HCT116 (cell line): ENCODE data around the gene PITPNM1. TPM values are rescaled to one million over a fixed set of nuclear protein-coding genes. Genes with fewer than 3 reads are reported as not detected.

ENCODE experiments used
- ATAC-seq: fragments of 200-7000 bp; cut with Tn5 transposase; 2 replicates; pipeline ENCODE4 v1.9.1; 2020; ENCODE audit warnings: mild to moderate bottlenecking, moderate library complexity
- BruUV-seq: library from RNA; stranded (reverse); fragments of 400-500 nt; replicated peaks from 2 replicates; lab custom pipeline; 2021; lab: Mats Ljungman, UMichigan
- CTCF ChIA-PET: fragments of 300-600 bp; sonication (Branson Sonifier 250); formaldehyde crosslinking; loops from one replicate; lab custom pipeline; 2021; ENCODE audit warnings: antibody characterized with exemption; lab: Charles Lee
- POLR2A ChIA-PET: fragments of 300-600, 350-600 bp; sonication (Branson Sonifier 250); formaldehyde crosslinking; loops from one replicate; lab custom pipeline; 2021; ENCODE audit warnings: antibody characterized with exemption; lab: Charles Lee
- RAD21 ChIA-PET, 2 experiments: fragments of 300-600 bp; sonication (Branson Sonifier 250); formaldehyde crosslinking; loops; one replicate each; lab custom pipeline; 2023; ENCODE audit warnings: low total read pairs in 2 of 2; ENCODE audit not compliant: uncharacterized antibody in 2 of 2, unreplicated experiment in 2 of 2, low non-redundant PET in 1 of 2; lab: Charles Lee
- DNase-seq: peaks from one replicate; pipeline ENCODE4 v3.0.0-alpha.2; 2010; ENCODE audit warnings: low read depth, low spot score
- H2AFZ ChIP-seq: fragments of 200-600 bp; shearing (Covaris generic), sonication (generic); 2 replicates; pipeline ENCODE4 v1.6.1; 2017; ENCODE audit warnings: low read depth, mixed run types, mixed read lengths, antibody characterized with exemption, low read length; ENCODE audit not compliant: poor library complexity, severe bottlenecking
- H3K27ac ChIP-seq: 2 replicates; pipeline ENCODE4 v1.5.1; 2012; ENCODE audit warnings: low read depth, low read length
- H3K27me3 ChIP-seq: fragments of 200-600 bp; sonication (generic); 2 replicates; pipeline ENCODE4 v1.6.1; 2016; ENCODE audit warnings: mixed run types, low read length, mixed read lengths; ENCODE audit not compliant: insufficient read depth
- H3K36me3 ChIP-seq, 2 experiments: fragments of 200-500 bp in 1 of 2; fragments of 200-600 bp in 1 of 2; sonication (Bioruptor generic) in 1 of 2; sonication (generic) in 1 of 2; 2 replicates each; pipeline versions ENCODE4 v1.5.1 to v1.6.1; 2014 to 2016; ENCODE audit warnings: low read length in 2 of 2, inconsistent platforms in 1 of 2, mixed read lengths in 1 of 2, mixed run types in 1 of 2; ENCODE audit not compliant: insufficient read depth in 2 of 2, control insufficient read depth in 1 of 2
- H3K4me1 ChIP-seq, 2 experiments: fragments of 200-600 bp in 1 of 2; sonication (generic) in 1 of 2; 2 replicates each; pipeline versions ENCODE4 v1.5.1 to v1.6.1; 2012 to 2017; ENCODE audit warnings: low read length in 2 of 2, inconsistent platforms in 1 of 2, mild to moderate bottlenecking in 1 of 2, mixed read lengths in 1 of 2, mixed run types in 1 of 2, moderate library complexity in 1 of 2; ENCODE audit not compliant: insufficient read depth in 2 of 2, control insufficient read depth in 1 of 2
- H3K4me2 ChIP-seq: fragments of 200-600 bp; sonication (generic); 2 replicates; pipeline ENCODE4 v1.6.1; 2017; ENCODE audit warnings: mixed run types, low read length, mixed read lengths
- H3K4me3 ChIP-seq, 2 experiments: fragments of 200-600 bp in 1 of 2; sonication (generic) in 1 of 2; replicated peaks in 1 of 2; 2 replicates each; pipeline ENCODE4 v1.5.1; 2011 to 2016; ENCODE audit warnings: low read length in 2 of 2, control low read depth in 1 of 2, low read depth in 1 of 2, mild to moderate bottlenecking in 1 of 2, mixed read lengths in 1 of 2, mixed run types in 1 of 2
- H3K79me2 ChIP-seq: fragments of 200-600 bp; sonication (generic); 2 replicates; pipeline ENCODE4 v1.6.1; 2017; ENCODE audit warnings: mild to moderate bottlenecking, mixed run types, low read length, moderate library complexity, mixed read lengths; ENCODE audit not compliant: insufficient read depth
- H3K9ac ChIP-seq: fragments of 200-600 bp; sonication (generic); 2 replicates; pipeline ENCODE4 v1.6.1; 2016; ENCODE audit warnings: low read length, mixed read lengths
- H3K9me2 ChIP-seq: fragments of 200-600 bp; sonication (generic), shearing (Covaris generic); 2 replicates; pipeline ENCODE4 v1.6.1; 2017; ENCODE audit warnings: mixed run types, mild to moderate bottlenecking, moderate library complexity; ENCODE audit not compliant: insufficient read depth
- H3K9me3 ChIP-seq, 2 experiments: fragments of 200-500 bp in 1 of 2; fragments of 200-600 bp in 1 of 2; sonication (Bioruptor generic) in 1 of 2; sonication (generic) in 1 of 2; 2 replicates each; pipeline ENCODE4 v1.6.1; 2014 to 2017; ENCODE audit warnings: low read length in 2 of 2, mixed read lengths in 2 of 2, inconsistent platforms in 1 of 2, low read depth in 1 of 2, mild to moderate bottlenecking in 1 of 2, mixed run types in 1 of 2, moderate library complexity in 1 of 2; ENCODE audit not compliant: control insufficient read depth in 1 of 2, insufficient read depth in 1 of 2
- H4K20me1 ChIP-seq: fragments of 200-600 bp; sonication (generic), shearing (Covaris generic); 2 replicates; pipeline ENCODE4 v1.6.1; 2017; ENCODE audit warnings: mixed run types, mild to moderate bottlenecking, moderate library complexity; ENCODE audit not compliant: insufficient read depth
- CBX3 ChIP-seq: IDR thresholded peaks from 2 replicates; pipeline ENCODE4 v1.6.1; 2012; ENCODE audit warnings: low read depth
- EGR1 ChIP-seq: IDR thresholded peaks from 2 replicates; pipeline ENCODE4 v1.6.1; 2012; ENCODE audit warnings: low read depth
- JUND ChIP-seq: IDR thresholded peaks from 2 replicates; pipeline ENCODE4 v1.6.1; 2012
- POLR2A ChIP-seq: IDR thresholded peaks from 2 replicates; pipeline ENCODE4 v1.7.0; 2011; ENCODE audit warnings: borderline replicate concordance; ENCODE audit not compliant: insufficient read depth, insufficient read length; ENCODE audit errors: extremely low read depth
- POLR2AphosphoS5 ChIP-seq: IDR thresholded peaks from 2 replicates; pipeline ENCODE4 v1.6.1; 2011; ENCODE audit warnings: mild to moderate bottlenecking, low read depth, low read length, moderate library complexity
- RAD21 ChIP-seq: IDR thresholded peaks from 2 replicates; pipeline ENCODE4 v1.6.1; 2012; ENCODE audit warnings: low read depth, mild to moderate bottlenecking
- SP1 ChIP-seq: IDR thresholded peaks from 2 replicates; pipeline ENCODE4 v1.6.1; 2012; ENCODE audit warnings: low read depth
- SRF ChIP-seq: IDR thresholded peaks from 2 replicates; pipeline ENCODE4 v1.6.1; 2012; ENCODE audit warnings: low read depth
- YY1 ChIP-seq: IDR thresholded peaks from 2 replicates; pipeline ENCODE4 v1.6.1; 2011; ENCODE audit warnings: low read length, low read depth, moderate library complexity, mild to moderate bottlenecking; ENCODE audit not compliant: insufficient replicate concordance; ENCODE audit errors: extremely low read depth
- intact Hi-C: fragments of 100-400 bp; cut with micrococcal nuclease; formaldehyde crosslinking; loops from 2 replicates; pipeline ENCODE4 v1.10.0; 2022
- total RNA-seq: library from RNA; stranded (reverse); gene quantifications from one replicate; pipeline ENCODE4 v1.2.1, GENCODE V29; 2021; ENCODE audit not compliant: unreplicated experiment
- TF ChIP-seq, protein P1 (sequence below): IDR thresholded peaks from 2 replicates; pipeline ENCODE4 v1.6.1; 2012
- TF ChIP-seq, protein P2 (sequence below), 3 experiments: fragments of 200-600 bp in 1 of 3; sonication (generic) in 1 of 3; IDR thresholded peaks in 2 of 3; conservative IDR thresholded peaks in 1 of 3; 2 replicates each; pipeline ENCODE4 v1.5.1; 2012 to 2017; ENCODE audit warnings: low read depth in 2 of 3, low read length in 2 of 3, antibody characterized with exemption in 1 of 3, borderline replicate concordance in 1 of 3, control low read depth in 1 of 3, mild to moderate bottlenecking in 1 of 3, mixed read lengths in 1 of 3, mixed run types in 1 of 3, moderate library complexity in 1 of 3; ENCODE audit not compliant: insufficient read depth in 1 of 3
- TF ChIP-seq, protein P3 (sequence below): IDR thresholded peaks from 2 replicates; pipeline ENCODE4 v1.6.1; 2012

Gene PITPNM1
- total RNA-seq, 1 experiment from 2014 or later = 79.5 TPM

DNA sequence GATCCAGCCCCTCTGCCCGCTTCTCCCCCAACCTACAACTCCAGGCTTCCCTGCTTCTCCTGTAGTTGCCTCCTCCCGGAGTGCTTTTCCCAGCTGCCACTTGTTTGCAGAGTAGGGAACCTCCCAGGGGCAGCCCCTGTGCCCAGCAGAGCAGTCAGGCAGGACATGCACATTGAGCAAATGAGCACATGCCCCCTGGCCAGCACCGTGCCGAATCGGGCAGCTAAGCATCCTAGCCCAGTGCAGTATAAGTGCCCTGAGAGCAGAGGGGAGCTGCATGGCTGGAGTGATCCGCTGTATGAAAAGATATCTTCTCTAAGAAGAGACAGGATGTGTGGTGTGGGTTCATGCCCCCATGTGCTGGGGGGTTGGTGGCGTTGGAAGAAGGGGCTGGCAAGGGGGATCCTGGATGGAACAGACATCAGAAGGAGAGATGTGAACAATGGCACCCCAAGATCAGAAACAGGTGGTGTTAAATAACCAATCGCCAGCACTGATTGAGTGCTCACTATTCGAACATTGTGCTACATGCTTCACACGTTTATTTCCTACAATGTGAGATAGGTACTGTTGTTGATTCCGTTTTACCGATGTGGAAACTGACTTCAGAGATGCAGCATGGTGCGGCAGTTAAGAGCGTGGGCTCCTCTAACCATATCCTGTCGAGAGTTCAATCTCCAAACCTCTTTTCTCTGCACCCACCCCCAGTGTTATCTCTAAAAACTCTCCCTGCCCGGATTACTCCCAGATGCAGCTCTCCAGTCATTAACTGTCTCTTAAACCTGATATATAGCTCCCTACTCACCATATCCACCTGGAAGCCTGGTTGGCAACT, 21.1 kb downstream of the PITPNM1 start:
- Histone ChIP-seq H3K9me3 (no peaks in the 10 kb centered on the region), H3K79me2 (peaks cover 7% of the 10 kb centered on the region; the same call in 1 of the 2 replicates), H3K4me1 (peaks cover 7 to 28% of the 10 kb centered on the region in 2 experiments; a peak in 3 of 4 replicates), H3K9me2 (no peaks in the 10 kb centered on the region), H3K27ac (no peak overlapping the region; the same call in 1 of the 2 replicates), H3K36me3 (no peaks in the 10 kb centered on the region), H3K4me2 (peak overlapping the region; percentile 83)
- RAD21 ChIA-PET = no interaction called here
- ATAC-seq (no peak), DNase-seq (no peak)
- BruUV-seq = no TSS peak
- no peak for TF ChIP-seq RAD21
- TF ChIP-seq, protein P1, sequence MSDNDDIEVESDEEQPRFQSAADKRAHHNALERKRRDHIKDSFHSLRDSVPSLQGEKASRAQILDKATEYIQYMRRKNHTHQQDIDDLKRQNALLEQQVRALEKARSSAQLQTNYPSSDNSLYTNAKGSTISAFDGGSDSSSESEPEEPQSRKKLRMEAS = no peak
- TF ChIP-seq POLR2A = no peak
- no peak for TF ChIP-seq POLR2AphosphoS5
- no peak for TF ChIP-seq EGR1
- TF ChIP-seq, all 23 proteins: peak for 0
- Histone ChIP-seq H2AFZ (no peak overlapping the region), H3K9ac (no peak overlapping the region), H4K20me1 (no peaks in the 10 kb centered on the region), H3K4me3 (peak overlapping the region; percentile 51 to 61; a peak in 3 of 4 replicates), H3K27me3 (no peaks in the 10 kb centered on the region)
- POLR2A ChIA-PET = no interaction called here
- CTCF ChIA-PET = no interaction called here
- intact Hi-C loops = no loop called here

DNA sequence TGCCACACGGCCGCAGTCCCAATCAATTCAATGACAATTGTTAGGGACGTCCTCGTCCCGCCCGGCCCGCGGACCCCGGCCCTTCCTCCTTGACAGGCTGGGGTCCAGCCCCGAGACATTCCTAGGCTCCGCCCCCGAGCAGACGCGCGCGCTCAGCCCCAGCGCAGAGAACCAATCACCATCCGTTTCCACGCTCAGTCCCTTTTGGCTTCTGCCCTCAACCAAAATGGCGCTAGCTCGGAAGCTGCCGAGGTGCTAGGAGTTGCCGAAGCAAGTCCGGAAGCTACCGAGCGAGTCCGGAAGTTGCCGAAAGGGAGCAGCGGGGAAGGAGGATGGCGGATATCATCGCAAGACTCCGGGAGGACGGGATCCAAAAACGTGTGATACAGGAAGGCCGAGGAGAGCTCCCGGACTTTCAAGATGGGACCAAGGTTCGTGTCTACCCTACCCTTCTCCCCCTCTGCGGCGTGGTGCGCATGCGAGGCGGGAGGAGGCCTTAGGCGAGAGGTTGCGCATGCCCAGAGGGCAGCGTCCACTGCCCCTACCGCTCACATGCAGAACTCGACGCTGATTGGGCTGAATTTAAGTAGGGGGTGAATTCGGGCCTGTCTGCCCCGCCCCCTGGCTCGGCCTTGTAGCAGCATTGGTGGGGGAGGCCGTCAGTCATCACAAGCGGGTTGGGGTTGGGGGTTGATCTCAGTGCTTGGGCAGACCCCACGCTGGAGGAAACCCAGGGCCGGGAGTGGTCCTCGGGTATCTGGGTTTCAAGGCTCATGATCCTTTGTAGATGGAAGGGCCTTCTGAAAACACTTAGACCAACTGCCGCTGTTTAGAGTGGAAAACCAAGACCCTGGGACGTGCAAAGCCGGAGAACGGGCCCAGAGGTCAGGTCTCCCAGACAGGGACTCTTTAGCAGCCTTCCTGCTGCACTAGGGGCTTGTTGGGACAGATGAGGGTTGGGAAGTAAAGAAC, 22.1 kb downstream of the PITPNM1 start, which contains the start of gene AIP:
Gene AIP (plus strand): TSS at position 200 of the 972 bp plus-strand sequence. CDS start 133 bp downstream, at position 333.
- H3K79me2 ChIP-seq = peaks cover 7% of the 10 kb centered on the region; the same call in 1 of the 2 replicates
- ATAC-seq (peak; percentile 98), DNase-seq (peak; percentile 96)
- H3K36me3 ChIP-seq = no peaks in the 10 kb centered on the region
- no peaks in the 10 kb centered on the region for H3K9me3 ChIP-seq
- H3K4me2 ChIP-seq = peak within 1 kb of the TSS; percentile 83
- intact Hi-C loops = no loop called here
- H3K4me3 ChIP-seq = peak within 1 kb of the TSS; percentile 51 to 61
- no peaks in the 10 kb centered on the region for H3K27me3 ChIP-seq
- ChIA-PET RAD21 (interaction anchor here in 1 of 2 experiments (1.1 kb wide), 1 partner anchor 81 kb away, joined by 4 read pairs; the partner anchor contains the start of gene PPP1CA), POLR2A (interaction anchor here (1.0 kb wide), 1 partner anchor 14 kb away, joined by 9 read pairs; the partner anchor contains the start of gene TMEM134), CTCF (interaction anchor here (1.0 kb wide), 1 partner anchor 81 kb away, joined by 4 read pairs; the partner anchor contains the start of gene PPP1CA)
- peaks cover 7 to 28% of the 10 kb centered on the region in 2 experiments; a peak in 3 of 4 replicates for H3K4me1 ChIP-seq
- no peaks in the 10 kb centered on the region for H4K20me1 ChIP-seq
- TSS peak; percentile 82 for BruUV-seq
- TF ChIP-seq, protein P2, sequence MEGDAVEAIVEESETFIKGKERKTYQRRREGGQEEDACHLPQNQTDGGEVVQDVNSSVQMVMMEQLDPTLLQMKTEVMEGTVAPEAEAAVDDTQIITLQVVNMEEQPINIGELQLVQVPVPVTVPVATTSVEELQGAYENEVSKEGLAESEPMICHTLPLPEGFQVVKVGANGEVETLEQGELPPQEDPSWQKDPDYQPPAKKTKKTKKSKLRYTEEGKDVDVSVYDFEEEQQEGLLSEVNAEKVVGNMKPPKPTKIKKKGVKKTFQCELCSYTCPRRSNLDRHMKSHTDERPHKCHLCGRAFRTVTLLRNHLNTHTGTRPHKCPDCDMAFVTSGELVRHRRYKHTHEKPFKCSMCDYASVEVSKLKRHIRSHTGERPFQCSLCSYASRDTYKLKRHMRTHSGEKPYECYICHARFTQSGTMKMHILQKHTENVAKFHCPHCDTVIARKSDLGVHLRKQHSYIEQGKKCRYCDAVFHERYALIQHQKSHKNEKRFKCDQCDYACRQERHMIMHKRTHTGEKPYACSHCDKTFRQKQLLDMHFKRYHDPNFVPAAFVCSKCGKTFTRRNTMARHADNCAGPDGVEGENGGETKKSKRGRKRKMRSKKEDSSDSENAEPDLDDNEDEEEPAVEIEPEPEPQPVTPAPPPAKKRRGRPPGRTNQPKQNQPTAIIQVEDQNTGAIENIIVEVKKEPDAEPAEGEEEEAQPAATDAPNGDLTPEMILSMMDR (IDR thresholded peaks at IDR 0.05 in 2 of 3, conservative IDR thresholded peaks at IDR 0.05 in 1 of 3; ENCODE audit: borderline replicate concordance in 1 of 3, insufficient read depth in 1 of 3, low read depth in 2 of 3, low read length in 2 of 3) = 0 out of 6 replicates have a peak, but pooled peaks of 1 of the 3 experiments have one; percentile 11
- TF ChIP-seq SRF = no peak
- no peak for TF ChIP-seq POLR2A
- TF ChIP-seq, protein P3, sequence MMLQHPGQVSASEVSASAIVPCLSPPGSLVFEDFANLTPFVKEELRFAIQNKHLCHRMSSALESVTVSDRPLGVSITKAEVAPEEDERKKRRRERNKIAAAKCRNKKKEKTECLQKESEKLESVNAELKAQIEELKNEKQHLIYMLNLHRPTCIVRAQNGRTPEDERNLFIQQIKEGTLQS = no peak
- TF ChIP-seq POLR2AphosphoS5 = peak; percentile 62; the same call in 1 of the 2 replicates
- peak; percentile 99 for TF ChIP-seq YY1
- TF ChIP-seq CBX3 = peak; percentile 100
- peak; percentile 77 for TF ChIP-seq SP1
- TF ChIP-seq RAD21 = no peak
- TF ChIP-seq, protein P1 = peak; percentile 100
- TF ChIP-seq JUND = no peak
- H2AFZ ChIP-seq = peak within 1 kb of the TSS; percentile 95
- peak within 1 kb of the TSS; percentile 46; the same call in 1 of the 2 replicates for H3K27ac ChIP-seq
- H3K9ac ChIP-seq = peak within 1 kb of the TSS; percentile 56
- H3K9me2 ChIP-seq = no peaks in the 10 kb centered on the region
